ENCODE results near the gene AGMO. TPM values are rescaled to one million over a fixed set of nuclear protein-coding genes. Genes with fewer than 3 reads are reported as not detected.

AGMO gene
- total and polyA plus RNA-seq, 7 donors = 0.16 to 0.42 (median 0.36) TPM; not detected in 4

GRCh38 chr7:15557186-15557585 is 4.6 kb downstream of the AGMO start:
- Histone ChIP-seq H3K27ac (no peak overlapping the region), H3K36me3 (no peaks in the 10 kb centered on the region), H3K4me3 (no peak overlapping the region), H3K4me1 (no peaks in the 10 kb centered on the region), H3K9me3 (no peaks in the 10 kb centered on the region), H3K27me3 (no peaks in the 10 kb centered on the region)
- DNase-seq = no peak
- WGBS, 2 donors = 51 to 79% methylated on average over 8 of the region's 8 CpGs
- intact Hi-C loops (cut with DNase I) = loop anchor here (10.0 kb wide), 1 partner anchor 128 kb away; the partner anchor contains the start of gene MEOX2
- TF ChIP-seq CTCF (IDR thresholded peaks at IDR 0.05) = no peak
- no peak for TF ChIP-seq POLR2A (IDR thresholded peaks at IDR 0.05)
- TF ChIP-seq EP300 (IDR thresholded peaks at IDR 0.05) = no peak

GRCh38 chr7:15556339-15557105 is 5.3 kb downstream of the AGMO start:
- WGBS, 2 donors = 52 to 67% methylated on average over 4 of the region's 4 CpGs
- TF ChIP-seq CTCF (IDR thresholded peaks at IDR 0.05) = no peak
- no peak for TF ChIP-seq EP300 (IDR thresholded peaks at IDR 0.05)
- TF ChIP-seq POLR2A (IDR thresholded peaks at IDR 0.05) = no peak
- no peak for TF ChIP-seq POLR2AphosphoS5 (IDR thresholded peaks at IDR 0.05)
- no peaks in the 10 kb centered on the region for H3K36me3 ChIP-seq
- intact Hi-C loops (cut with DNase I) = loop anchor here (10.0 kb wide), 1 partner anchor 128 kb away; the partner anchor contains the start of gene MEOX2
- H3K27ac ChIP-seq = no peak overlapping the region
- no peaks in the 10 kb centered on the region for H3K9me3 ChIP-seq
- DNase-seq = no peak
- no peaks in the 10 kb centered on the region for H3K4me1 ChIP-seq
- no peaks in the 10 kb centered on the region for H3K27me3 ChIP-seq
- H3K4me3 ChIP-seq = no peak overlapping the region

DNA sequence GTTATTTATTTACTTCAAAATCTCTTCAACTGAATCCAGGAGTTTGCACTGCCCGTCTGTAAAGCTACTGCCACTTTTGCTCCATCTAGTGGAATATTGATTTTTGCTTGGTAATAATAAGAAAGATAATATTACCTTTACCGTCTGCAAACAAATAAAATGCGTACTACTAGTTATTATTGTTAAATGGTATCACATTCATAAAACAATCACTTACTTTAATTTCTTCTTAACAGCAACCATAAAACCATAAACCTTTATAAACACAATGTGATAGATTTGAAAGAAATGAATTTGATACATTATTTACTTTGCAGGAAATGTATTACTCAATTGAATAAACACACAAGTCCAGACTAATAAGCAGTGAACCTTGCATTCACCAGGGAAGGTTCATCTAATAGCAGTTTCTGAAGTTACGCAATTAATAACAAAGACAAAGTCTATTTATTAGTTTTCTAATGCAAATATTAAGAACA is 6.4 kb downstream of the AGMO start:
- Histone ChIP-seq H3K36me3 (no peaks in the 10 kb centered on the region), H3K27ac (no peak overlapping the region), H3K27me3 (no peaks in the 10 kb centered on the region), H3K4me1 (no peaks in the 10 kb centered on the region), H3K9me3 (no peaks in the 10 kb centered on the region), H3K4me3 (no peak overlapping the region)
- DNase-seq = no peak
- 18 to 64% methylated on average over 4 of the region's 4 CpGs for WGBS, 2 donors
- TF ChIP-seq CTCF (IDR thresholded peaks at IDR 0.05) (no peak), EP300 (IDR thresholded peaks at IDR 0.05) (no peak), POLR2A (IDR thresholded peaks at IDR 0.05) (no peak), POLR2AphosphoS5 (IDR thresholded peaks at IDR 0.05) (no peak)
- intact Hi-C loops (cut with DNase I) = loop anchor here (10.0 kb wide), 1 partner anchor 129 kb away; the partner anchor contains the start of gene MEOX2

- TF ChIP-seq CTCF (IDR thresholded peaks at IDR 0.05) = no peak
- Histone ChIP-seq H3K27me3 (no peaks in the 10 kb centered on the region), H3K4me1 (no peaks in the 10 kb centered on the region), H3K36me3 (no peaks in the 10 kb centered on the region), H3K4me3 (no peak overlapping the region), H3K27ac (no peak overlapping the region), H3K9me3 (no peaks in the 10 kb centered on the region)
- intact Hi-C loops (cut with DNase I) = loop anchor here (10.0 kb wide), 1 partner anchor 130 kb away; the partner anchor contains the start of gene MEOX2
- 25 to 60% methylated on average over 3 of the region's 3 CpGs for WGBS, 2 donors
- DNase-seq = no peak
Measured at GRCh38 chr7:15554744-15555143, 7.1 kb downstream of the AGMO start.
